Measurements from ENCODE around the gene OR5K1. TPM values are rescaled to one million over a fixed set of nuclear protein-coding genes. Genes with fewer than 3 reads are reported as not detected.

OR5K1 gene
- total RNA-seq, 2 donors from 2014 or later: not detected

GRCh38 chr3:98482717-98483482 lies 19.9 kb downstream of the OR5K1 start:
- no peak overlapping the region for H3K4me3 ChIP-seq

GRCh38 chr3:98483626-98484025 lies 20.6 kb downstream of the OR5K1 start:
- Histone ChIP-seq H3K9me3 (peaks cover 0 to 40% of the 10 kb centered on the region in 2 donors), H3K4me1 (no peaks in the 10 kb centered on the region), H3K27ac (no peak overlapping the region), H3K4me3 (no peak overlapping the region), H3K36me3 (no peaks in the 10 kb centered on the region), H3K27me3 (no peaks in the 10 kb centered on the region)
- TF ChIP-seq CTCF (IDR thresholded peaks at IDR 0.05): no peak
- no peak for DNase-seq (ENCODE audit: low spot score)

More at GRCh38 chr3:98482717-98483482, 19.9 kb downstream of the OR5K1 start:
- no peak for TF ChIP-seq CTCF (IDR thresholded peaks at IDR 0.05)
- H3K27ac ChIP-seq: no peak overlapping the region
- no peaks in the 10 kb centered on the region for H3K4me1 ChIP-seq
- DNase-seq (ENCODE audit: low spot score): no peak
- H3K36me3 ChIP-seq: no peaks in the 10 kb centered on the region
- H3K27me3 ChIP-seq: no peaks in the 10 kb centered on the region
- peaks cover 0 to 42% of the 10 kb centered on the region in 2 donors for H3K9me3 ChIP-seq

- Histone ChIP-seq H3K36me3 (no peaks in the 10 kb centered on the region), H3K4me3 (no peak within 1 kb of the TSS), H3K27me3 (no peaks in the 10 kb centered on the region), H3K27ac (no peak within 1 kb of the TSS), H3K4me1 (no peaks in the 10 kb centered on the region), H3K9me3 (no peaks in the 10 kb centered on the region)
- TF ChIP-seq CTCF (IDR thresholded peaks at IDR 0.05): no peak
- DNase-seq (ENCODE audit: low spot score): no peak
These were observed 34.4 kb downstream of the OR5K1 start, which contains the start of gene OR5K2 for GRCh38 chr3:98497381-98497780. TSS of gene OR5K2 (plus strand) at chr3:98497681. CDS start at chr3:98497681, 0 bp downstream.

GRCh38 chr3:98500019-98500418 lies 37.0 kb downstream of the OR5K1 start:
- Histone ChIP-seq H3K4me3 (no peak overlapping the region), H3K27ac (no peak overlapping the region), H3K27me3 (no peaks in the 10 kb centered on the region), H3K36me3 (no peaks in the 10 kb centered on the region), H3K9me3 (no peaks in the 10 kb centered on the region), H3K4me1 (no peaks in the 10 kb centered on the region)
- DNase-seq (ENCODE audit: low spot score): no peak
- no peak for TF ChIP-seq CTCF (IDR thresholded peaks at IDR 0.05)

GRCh38 chr3:98501270-98501669 lies 38.3 kb downstream of the OR5K1 start:
- DNase-seq (ENCODE audit: low spot score): no peak
- Histone ChIP-seq H3K27me3 (no peaks in the 10 kb centered on the region), H3K36me3 (no peaks in the 10 kb centered on the region), H3K27ac (no peak overlapping the region), H3K4me3 (no peak overlapping the region), H3K4me1 (no peaks in the 10 kb centered on the region), H3K9me3 (no peaks in the 10 kb centered on the region)
- TF ChIP-seq CTCF (IDR thresholded peaks at IDR 0.05): no peak

All from right atrium auricular region (tissue), 2 donors.